GM18868 (cell line): ENCODE results near the gene DGCR2.
"Not testable (repeated sequence)": the region's sequence is repeated elsewhere in the genome, so short reads cannot be mapped to it uniquely, and the experiment has no call there.

Experiments used
- ATAC-seq: cut with Tn5 transposase; IDR thresholded peaks from one replicate; pipeline ENCODE4 v1.9.1; 2021; ENCODE audit warnings: mild to moderate bottlenecking, moderate library complexity; ENCODE audit not compliant: unreplicated experiment

Gene DGCR2

GRCh38 chr22:18988958-18989357, 133.3 kb downstream of the DGCR2 start:
- ATAC-seq = no peak

GRCh38 chr22:18987765-18988164, 134.4 kb downstream of the DGCR2 start:
- no peak for ATAC-seq

GRCh38 chr22:18987114-18987513, 135.1 kb downstream of the DGCR2 start:
- ATAC-seq = not testable (repeated sequence)
